ENCODE data around the gene IMPDH2. TPM values are rescaled to one million over a fixed set of nuclear protein-coding genes. Genes with fewer than 3 reads are reported as not detected.

Gene IMPDH2
- total RNA-seq, 1 experiment from 2014 or later: 248 TPM

DNA sequence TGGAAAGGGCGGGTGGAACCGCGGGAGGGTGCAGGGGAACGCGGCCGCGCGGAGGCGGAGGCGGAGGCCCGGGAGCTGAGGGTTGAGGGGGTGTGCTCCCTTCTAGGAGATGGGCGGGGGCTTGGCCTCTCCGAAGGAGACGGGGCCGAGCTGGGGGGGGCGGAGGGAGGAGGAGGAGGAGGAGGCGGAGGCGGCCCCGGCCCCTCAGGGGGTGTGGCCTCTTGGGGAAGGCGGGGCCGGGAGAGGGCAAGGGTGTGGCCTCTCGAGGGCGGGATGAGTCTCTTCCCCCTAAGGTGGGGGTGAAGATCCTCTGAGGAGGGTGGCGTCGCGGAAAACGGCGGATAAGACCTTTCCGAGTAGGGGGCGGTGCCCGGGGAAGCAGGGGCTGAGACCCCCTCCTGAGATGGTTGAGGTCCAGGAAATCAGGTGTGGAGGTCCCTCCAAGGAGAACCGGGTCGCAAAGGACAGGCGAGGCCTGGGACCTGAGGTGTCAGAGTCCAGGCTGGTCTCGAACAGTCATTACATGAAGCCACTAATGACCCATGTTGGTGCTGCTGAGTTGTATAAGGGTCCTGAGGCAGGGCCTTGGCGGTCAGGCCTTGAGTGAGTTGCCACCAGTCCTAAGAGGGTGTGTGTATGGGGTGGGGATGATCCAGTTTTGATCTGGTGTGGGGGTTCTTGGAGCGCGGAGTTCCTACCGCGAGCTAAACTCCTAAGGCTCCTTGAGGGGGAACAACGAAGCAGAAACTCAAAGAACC is 21.2 kb downstream of the IMPDH2 start:
- peak; percentile 77 for DNase-seq (ENCODE audit: low spot score)
- in situ Hi-C loops (cut with HindIII; ENCODE audit: low sequenced_read_pairs): no loop called here

DNA sequence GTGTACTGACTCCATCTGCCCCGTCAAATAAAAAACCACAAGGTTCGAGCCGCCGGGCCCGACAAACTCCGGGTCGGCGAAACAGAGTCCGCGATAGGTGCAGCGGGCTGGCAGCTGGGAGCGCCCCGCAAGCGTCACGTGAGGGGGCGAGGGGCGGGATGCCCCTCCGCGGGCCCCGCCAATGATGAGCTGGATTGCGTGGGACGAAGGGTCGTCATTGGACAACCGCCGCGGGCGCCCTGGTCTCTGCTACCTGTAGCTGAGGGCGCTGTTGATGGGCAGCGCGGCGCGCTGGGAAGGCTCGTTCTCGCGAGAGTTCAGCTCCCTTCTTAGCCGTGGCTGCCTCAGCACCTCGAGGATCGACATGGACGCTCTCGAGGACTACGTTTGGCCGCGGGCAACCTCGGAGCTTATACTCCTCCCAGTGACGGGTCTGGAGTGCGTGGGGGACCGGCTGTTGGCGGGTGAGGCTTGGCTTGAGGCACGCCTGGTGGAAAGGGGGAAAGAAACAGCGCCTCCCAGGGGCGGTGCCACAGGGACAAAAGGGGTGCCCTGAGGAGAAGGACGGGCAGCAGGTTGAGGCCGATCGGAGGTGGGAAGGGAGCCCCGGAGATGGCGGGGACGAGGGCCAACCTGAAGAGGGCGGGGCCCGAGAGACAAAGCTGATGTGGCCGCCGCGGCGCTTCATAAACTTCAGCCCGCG is 22.0 kb downstream of the IMPDH2 start, which contains the start of gene WDR6:
Gene WDR6 (plus strand): TSS at position 324 of the 703 bp plus-strand sequence. CDS start 41 bp downstream, at position 365.
- in situ Hi-C loops (cut with HindIII; ENCODE audit: low sequenced_read_pairs): no loop called here
- peak; percentile 98 for DNase-seq (ENCODE audit: low spot score)

DNA sequence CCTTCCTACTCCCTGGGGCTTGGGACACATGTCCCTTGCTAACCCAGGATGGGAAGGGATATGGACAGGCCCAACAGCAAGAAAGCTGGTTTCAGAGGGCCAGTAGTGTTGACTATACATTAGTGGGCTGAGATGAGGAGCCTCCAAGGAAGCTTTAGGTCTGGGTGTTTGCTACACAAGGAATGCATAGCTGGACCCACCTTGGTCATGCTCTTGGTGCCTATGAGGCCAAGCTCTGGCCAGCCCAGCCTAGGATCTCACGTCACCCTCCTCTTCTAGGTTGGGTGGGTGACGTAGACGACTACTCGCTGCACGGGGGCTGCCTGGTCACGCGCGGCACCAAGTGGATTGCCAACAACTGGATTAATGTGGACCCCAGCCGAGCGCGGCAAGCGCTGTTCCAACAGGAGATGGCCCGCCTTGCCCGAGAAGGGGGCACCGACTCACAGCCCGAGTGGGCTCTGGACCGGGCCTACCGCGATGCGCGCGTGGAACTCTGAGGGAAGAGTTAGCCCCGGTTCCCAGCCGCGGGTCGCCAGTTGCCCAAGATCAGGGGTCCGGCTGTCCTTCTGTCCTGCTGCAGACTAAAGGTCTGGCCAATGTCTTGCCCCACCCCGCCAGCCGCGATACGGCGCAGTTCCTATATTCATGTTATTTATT is 22.7 kb downstream of the IMPDH2 start:
- in situ Hi-C loops (cut with HindIII; ENCODE audit: low sequenced_read_pairs): no loop called here
- DNase-seq (ENCODE audit: low spot score): peak; percentile 46

DNA sequence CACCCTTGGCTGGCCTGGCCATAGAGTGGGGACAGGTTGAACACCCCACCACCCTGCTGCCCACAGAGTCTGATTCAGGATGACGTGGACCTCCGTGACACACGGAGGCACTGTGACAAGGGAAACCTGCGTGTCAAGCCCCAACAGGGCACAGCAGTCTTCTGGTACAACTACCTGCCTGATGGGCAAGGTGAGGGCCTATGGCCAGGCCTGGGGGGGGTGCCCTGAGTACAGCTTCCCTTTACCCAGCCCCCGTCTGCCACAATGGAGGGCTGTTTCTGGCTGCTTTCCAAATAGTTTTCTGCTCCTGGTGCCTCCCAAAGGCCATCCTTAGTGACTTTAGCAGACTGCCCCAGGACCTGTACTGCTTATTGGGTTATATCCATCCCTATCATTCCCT is 23.2 kb downstream of the IMPDH2 start:
- no peak for DNase-seq (ENCODE audit: low spot score)
- in situ Hi-C loops (cut with HindIII; ENCODE audit: low sequenced_read_pairs): no loop called here

DNA sequence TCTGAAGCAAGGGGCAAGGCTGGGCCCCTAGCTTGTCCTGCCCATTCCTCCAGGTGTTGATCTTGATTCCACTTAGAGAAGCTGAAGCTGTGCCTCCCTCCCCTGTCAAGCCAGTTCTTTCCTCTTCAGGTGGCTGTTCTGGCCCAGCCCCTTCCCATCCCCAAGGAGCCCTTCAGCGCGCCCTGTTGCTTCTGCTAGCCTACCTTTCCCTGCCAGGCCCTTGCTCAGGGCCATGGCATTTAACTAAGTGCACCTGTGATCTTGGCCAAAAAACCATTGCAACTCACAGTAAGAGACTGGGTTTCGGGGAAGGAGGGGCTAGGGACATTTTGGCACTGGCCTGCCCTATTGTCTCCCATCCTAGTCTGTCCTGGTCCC is 23.9 kb downstream of the IMPDH2 start:
- no peak for DNase-seq (ENCODE audit: low spot score)
- in situ Hi-C loops (cut with HindIII; ENCODE audit: low sequenced_read_pairs): no loop called here

DNA sequence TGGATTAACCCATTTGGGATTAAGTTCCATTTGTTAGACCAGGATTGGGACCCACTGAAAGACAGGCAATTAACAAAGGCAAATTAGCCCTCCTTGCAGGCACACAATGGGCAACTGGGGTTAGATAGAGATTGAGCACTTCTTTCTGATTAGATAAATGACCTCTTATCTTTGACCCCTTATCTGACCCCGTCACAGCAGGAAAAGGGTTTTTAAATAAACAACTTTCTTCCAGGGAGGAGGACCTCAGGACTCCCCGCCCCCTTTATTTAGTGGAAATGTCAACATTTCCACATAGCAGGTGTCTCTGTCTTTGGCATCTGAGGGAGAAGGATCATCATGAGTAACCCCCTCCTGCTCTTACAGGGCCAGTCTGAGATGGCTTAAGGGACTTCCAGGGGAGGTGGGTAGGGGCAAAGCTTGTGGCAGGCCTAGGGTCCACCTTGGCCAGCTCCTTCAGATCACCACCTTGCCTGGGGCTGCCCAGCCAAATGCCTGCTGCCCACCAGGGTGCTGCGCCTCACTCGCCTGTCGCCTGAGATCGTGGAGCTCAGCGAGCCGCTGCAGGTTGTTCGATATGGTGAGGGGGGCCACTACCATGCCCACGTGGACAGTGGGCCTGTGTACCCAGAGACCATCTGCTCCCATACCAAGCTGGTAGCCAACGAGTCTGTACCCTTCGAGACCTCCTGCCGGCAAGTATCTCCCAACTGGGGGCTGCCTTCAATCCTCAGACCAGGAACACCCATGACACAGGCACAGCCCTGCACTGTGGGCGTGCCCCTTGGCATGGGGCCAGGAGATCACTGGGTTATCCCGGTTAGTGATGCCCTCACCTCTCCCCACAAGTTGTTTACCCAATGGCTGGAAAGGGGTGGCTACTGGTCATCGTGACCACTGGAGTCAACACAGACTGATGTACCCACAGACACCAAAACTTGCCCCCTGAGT is 24.6 kb downstream of the IMPDH2 start:
- no peak for DNase-seq (ENCODE audit: low spot score)
- in situ Hi-C loops (cut with HindIII; ENCODE audit: low sequenced_read_pairs): no loop called here

DNA sequence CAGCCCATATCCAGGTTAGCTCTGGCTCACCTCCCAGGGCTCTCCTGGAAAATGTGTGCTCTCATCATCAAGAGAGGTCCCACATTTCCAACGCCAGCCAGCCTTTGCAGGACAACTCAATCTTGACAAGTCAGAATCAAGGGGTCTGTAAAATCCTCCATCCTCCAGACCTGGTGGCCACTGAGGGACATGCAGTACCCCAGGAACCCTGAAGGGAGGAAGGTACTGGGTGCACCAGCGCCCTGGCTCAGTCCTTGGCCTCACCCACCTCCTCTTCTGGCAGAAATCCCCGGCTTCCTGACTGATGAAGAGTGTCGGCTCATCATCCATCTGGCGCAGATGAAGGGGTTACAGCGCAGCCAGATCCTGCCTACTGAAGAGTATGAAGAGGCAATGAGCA is 28.0 kb downstream of the IMPDH2 start:
- DNase-seq (ENCODE audit: low spot score): no peak
- in situ Hi-C loops (cut with HindIII; ENCODE audit: low sequenced_read_pairs): no loop called here

DNA sequence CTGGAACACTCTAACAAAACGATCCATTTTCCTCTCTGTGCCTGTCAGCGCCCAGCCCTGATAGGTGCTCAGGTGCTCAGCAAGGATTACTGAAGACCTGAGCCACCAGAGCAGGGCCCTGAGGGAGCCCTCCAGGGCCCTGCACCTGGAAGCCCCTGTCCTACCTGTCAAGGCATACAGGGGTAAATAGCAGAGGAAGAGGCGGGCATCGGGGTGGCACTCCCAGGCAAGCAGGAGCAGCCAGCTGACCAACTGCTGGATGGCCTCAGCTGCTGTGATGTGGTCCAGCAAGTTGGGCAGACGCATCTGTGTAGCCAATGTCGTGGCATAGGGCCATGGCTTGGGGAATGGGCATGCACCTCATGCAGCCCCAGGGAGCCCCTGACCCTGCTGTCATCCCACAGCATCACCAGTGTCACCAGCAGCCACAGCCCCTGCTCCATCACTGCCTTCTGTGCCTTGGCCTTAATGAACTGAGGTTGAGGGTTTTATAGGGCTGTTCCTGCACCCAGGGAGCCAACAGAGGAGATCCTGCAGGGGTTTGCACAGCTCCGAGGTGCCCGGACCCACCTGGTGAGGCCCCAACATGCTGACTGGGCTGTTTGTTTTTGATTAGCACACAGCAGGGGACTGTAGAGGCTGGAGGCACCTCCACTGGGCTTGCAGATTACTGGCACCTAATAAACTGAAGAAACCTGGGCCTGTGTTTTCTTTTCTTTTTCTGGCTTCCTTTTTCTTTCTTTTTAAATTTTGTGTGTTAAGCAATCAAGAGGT is 29.9 kb downstream of the IMPDH2 start:
- in situ Hi-C loops (cut with HindIII; ENCODE audit: low sequenced_read_pairs): no loop called here
- no peak for DNase-seq (ENCODE audit: low spot score)

DNA sequence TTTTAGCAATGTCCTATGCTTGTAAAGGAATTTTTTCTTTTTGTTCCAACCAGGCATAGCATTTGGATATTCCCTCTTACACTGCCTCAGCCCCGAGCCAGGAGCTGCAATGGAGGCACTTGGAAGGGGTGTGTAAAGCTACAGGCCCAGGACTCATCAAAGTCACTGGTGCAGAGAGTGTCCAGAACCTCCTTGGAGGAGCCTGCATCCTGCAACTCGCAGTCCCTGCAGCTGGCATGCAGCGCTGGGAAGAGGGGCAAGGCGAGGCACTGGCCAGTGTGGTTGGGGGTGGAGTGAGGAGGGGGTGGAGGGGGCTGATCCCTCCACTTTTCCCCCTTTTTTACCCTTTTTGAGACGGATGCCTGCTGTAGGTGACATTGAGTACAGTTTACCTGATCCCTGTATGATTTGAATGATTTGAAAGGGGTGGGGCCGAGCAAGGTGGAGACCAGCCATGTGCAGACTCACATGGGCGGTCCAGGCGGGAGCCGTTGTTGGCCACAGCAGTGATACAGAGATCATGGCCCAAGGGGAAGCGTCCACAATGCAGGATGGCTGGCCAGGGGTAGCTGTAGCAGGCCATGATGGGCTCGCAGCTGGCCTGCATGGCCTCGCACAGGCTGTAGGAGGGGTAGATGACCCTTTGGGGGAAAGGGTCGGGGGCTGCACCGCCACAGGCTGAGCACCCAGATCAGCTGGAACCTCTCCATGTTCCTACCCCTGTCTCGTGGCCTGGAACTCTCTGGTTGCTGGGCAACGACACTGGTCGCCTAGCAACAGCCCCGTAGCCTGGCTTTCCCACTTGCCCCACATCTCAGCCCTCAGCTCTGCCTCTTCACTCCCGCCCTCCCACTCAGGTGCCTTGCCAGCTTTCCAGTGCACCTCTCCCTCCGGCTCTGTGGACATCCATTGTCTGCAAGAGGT is 31.2 kb downstream of the IMPDH2 start:
- peak; percentile 57 for DNase-seq (ENCODE audit: low spot score)
- in situ Hi-C loops (cut with HindIII; ENCODE audit: low sequenced_read_pairs): no loop called here

DNA sequence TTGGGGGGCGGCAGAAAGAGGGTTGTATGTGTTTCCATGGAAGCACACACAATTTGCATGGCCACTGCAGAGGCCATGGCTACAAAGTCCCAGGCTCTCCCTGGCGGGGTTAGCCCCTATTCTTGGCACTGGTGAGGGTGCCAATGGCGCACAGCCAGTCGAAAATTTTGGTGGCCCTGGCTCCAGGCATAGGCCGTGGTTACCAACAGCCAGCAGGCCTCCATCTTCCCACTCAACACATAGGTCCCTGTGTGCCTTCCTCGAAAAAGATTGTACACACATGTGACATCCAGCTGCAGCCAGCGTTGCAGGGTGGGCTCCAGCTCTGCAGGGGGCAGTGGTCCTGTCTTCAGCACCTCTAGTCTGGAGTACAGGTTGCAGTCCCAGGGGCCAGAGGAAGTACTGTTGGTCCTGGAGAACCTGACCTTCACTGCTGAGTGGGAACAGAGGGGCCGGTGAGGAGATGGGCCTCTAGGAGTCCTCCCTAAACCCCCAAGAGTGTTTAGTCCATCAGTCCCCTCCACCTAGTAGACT is 32.0 kb downstream of the IMPDH2 start:
- DNase-seq (ENCODE audit: low spot score): no peak
- in situ Hi-C loops (cut with HindIII; ENCODE audit: low sequenced_read_pairs): no loop called here

DNA sequence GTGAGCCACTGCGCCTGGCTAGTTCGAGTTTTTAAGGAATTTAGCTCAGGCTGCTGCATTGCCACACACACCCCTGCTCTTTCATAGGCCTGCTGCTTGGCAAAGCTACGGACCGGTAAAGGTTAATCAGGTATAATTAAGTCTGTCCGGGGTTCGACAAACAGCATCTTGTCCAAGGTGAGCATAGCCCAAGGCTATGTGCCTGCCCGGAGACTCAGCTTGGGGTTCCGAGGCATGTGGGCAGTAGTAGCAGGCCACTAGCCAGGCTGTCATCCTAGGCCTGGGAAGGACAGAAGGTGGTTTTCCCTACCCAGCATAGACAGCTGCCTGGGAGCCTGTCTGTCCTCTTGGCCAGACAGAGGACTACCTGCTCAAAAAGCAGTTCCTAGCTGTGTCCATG is 32.6 kb downstream of the IMPDH2 start:
- in situ Hi-C loops (cut with HindIII; ENCODE audit: low sequenced_read_pairs): no loop called here
- no peak for DNase-seq (ENCODE audit: low spot score)

DNA sequence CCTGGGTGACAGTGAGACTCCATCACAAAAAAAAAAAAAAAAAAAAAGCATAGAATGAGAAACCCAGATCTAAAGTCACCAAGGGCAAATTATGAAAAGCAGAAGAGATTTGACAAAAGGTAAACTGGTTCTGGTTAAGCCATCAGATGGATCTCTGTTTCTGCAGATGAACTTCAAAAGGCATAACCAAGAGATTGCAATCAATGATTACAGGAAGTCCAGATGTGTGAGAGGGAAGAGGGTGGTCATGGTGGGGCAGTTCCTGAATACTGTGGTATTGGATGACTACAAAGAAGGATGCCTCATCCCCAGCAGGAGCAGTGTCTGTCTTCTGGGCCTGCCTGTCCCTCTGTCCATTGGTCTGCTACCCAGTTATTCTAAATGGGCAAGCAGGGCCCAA is 35.4 kb downstream of the IMPDH2 start:
- DNase-seq (ENCODE audit: low spot score): no peak
- in situ Hi-C loops (cut with HindIII; ENCODE audit: low sequenced_read_pairs): no loop called here

DNA sequence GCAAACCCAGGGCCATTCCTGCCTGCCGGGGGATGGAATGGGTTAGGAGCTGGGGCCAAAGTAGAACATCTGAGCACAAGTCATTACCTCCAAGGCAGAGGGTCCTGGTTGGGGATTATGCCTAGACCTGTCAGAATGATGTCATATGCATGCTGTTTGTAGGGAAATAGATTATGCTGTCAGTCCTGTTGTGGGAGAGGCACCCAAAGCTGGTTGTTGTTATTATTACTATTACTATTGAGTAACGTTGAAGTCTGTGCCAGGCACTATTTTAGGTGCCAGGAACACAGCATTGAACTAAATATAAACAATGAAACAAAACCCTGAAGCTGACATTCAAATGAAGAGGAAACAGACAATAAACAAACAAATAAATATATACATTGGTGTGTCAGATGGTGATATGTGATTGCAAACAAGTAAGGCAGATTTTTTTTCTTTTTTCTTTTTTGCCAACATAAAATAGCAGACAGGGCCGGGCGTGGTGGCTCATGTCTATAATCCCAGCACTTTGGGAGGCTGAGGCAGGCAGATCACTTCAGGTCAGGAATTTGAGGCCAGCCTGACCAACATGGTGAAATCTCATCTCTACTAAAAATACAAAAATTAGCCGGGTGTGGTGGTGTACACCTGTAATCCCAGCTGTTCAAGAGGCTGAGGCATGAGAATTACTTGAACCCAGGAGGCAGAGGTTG is 37.2 kb downstream of the IMPDH2 start:
- in situ Hi-C loops (cut with HindIII; ENCODE audit: low sequenced_read_pairs): no loop called here

DNA sequence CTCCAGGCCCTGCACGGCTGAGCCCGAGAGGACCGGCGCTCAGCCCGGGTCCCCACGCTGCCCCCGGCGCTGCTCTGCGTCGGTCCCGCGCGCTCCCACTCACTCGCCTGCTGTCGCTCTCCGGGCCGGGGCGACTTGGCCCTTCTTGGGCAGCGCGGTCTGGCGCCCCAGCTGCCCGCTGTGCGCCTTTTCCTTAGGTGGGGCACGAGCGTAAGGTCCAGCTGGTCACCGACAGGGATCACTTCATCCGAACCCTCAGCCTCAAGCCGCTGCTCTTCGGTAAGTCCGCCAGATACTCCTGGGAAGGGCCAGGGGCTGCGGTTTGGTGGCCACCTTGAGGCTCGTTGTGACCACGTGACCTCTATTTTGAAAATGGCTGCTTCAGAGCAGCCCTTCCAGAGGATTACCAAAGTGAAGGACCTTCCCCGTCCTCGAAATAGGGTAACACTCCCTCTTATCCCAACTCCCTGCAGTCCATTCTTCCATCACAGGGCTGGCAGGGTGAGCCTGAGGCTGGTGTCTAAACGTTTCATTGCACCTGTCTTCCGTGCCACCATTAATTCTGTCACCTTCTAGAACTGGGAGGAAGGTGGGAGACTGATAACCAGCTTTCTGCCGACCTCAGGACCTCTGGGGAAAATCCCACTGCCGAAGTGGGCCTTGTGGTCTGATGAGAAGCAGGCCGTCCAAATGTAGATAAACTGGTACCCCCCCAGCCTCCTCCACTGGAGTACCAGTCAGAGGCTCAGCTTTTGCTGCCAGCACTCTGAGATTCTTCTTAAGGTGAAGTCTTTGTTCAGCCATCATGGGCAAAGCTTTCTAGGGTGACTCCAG is 38.3 kb downstream of the IMPDH2 start:
- DNase-seq (ENCODE audit: low spot score): peak; percentile 72
- in situ Hi-C loops (cut with HindIII; ENCODE audit: low sequenced_read_pairs): no loop called here

More for the DNA sequence above, 37.2 kb downstream of the IMPDH2 start:
- DNase-seq (ENCODE audit: low spot score): no peak

DNA sequence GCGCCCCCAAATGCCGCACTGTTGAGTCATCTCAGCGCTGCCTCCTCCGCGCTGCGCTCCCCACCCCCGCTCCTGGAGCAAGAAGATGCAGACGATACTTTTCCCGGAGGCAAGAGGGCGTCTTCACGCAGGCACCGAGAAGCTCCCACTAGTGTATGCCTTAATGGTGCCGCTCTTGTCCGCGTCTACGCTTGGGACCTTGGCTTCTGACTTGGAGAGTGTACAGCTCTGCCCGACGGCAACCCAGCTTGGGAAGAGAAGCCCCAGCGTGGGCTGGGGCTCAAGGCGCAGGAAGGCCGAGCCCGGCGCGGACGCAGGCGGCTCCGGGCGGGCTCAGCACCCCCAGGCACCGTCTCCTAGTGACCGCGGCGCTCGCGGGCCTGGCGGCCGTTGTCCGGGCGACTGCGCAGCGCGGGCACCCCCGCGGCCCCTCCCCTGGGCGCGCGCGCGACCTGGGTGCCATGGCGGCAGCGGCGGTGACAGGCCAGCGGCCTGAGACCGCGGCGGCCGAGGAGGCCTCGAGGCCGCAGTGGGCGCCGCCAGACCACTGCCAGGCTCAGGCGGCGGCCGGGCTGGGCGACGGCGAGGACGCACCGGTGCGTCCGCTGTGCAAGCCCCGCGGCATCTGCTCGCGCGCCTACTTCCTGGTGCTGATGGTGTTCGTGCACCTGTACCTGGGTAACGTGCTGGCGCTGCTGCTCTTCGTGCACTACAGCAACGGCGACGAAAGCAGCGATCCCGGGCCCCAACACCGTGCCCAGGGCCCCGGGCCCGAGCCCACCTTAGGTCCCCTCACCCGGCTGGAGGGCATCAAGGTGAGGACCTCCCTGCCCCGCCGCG is 39.2 kb downstream of the IMPDH2 start, which contains the start of gene P4HTM:
Gene P4HTM (plus strand): TSS at position 446 of the 840 bp plus-strand sequence. CDS start 16 bp downstream, at position 462.
- peak; percentile 87 for DNase-seq (ENCODE audit: low spot score)
- in situ Hi-C loops (cut with HindIII; ENCODE audit: low sequenced_read_pairs): no loop called here

Measured in G401 (cell line).